Naive thymus-derived CD4-positive, alpha-beta T cell (primary cell): ENCODE results near the gene MRGPRF. TPM values are rescaled to one million over a fixed set of nuclear protein-coding genes. Genes with fewer than 3 reads are reported as not detected.
A peak's percentile ranks its signal among the peaks of the same experiment; 100 is the strongest.

ENCODE experiments used
- ATAC-seq: fragments of 150-1000 bp; cut with Tn5 transposase; 2 replicates; pipeline ENCODE4 v1.10.0; 2021; ENCODE audit warnings: mild to moderate bottlenecking, moderate library complexity
- CTCF ChIA-PET: fragments of 350-600 bp; sonication (Branson Sonifier 250); formaldehyde crosslinking; loops from one replicate; lab custom pipeline; 2021; ENCODE audit warnings: antibody characterized with exemption; lab: Charles Lee
- POLR2A ChIA-PET: fragments of 350-600 bp; sonication (Branson Sonifier 250); formaldehyde crosslinking; loops from one replicate; lab custom pipeline; 2021; ENCODE audit warnings: antibody characterized with exemption, inconsistent platforms; lab: Charles Lee
- DNase-seq, 9 donors: peaks; one replicate each; pipeline versions ENCODE4 v3.0.0 to v3.0.0-alpha.2; 2020 to 2022; ENCODE audit warnings: mixed read lengths in 1 of 9
- H3K27ac ChIP-seq: one replicate; pipeline ENCODE4 v1.7.0; 2013; ENCODE audit warnings: mild to moderate bottlenecking, low read depth, low read length, moderate library complexity
- H3K27me3 ChIP-seq, 2 donors: one replicate each; pipeline ENCODE4 v1.7.0; 2013; ENCODE audit warnings: low read length in 2 of 2, mild to moderate bottlenecking in 2 of 2, moderate library complexity in 2 of 2; ENCODE audit not compliant: control insufficient read depth in 2 of 2, insufficient read depth in 2 of 2
- H3K36me3 ChIP-seq, 3 experiments: 1 replicate in 2 of 3; 2 replicates in 1 of 3; pipeline ENCODE4 v1.7.0; 2013; ENCODE audit warnings: low read length in 3 of 3, mild to moderate bottlenecking in 3 of 3, moderate library complexity in 1 of 3; ENCODE audit not compliant: insufficient read depth in 3 of 3, control insufficient read depth in 2 of 3
- H3K4me1 ChIP-seq, 2 donors: one replicate each; pipeline ENCODE4 v1.7.0; 2013; ENCODE audit warnings: low read length in 2 of 2, mild to moderate bottlenecking in 2 of 2, moderate library complexity in 1 of 2; ENCODE audit not compliant: control insufficient read depth in 2 of 2, insufficient read depth in 2 of 2
- H3K4me3 ChIP-seq: 2 replicates; pipeline ENCODE4 v1.7.0; 2013; ENCODE audit warnings: mild to moderate bottlenecking, low read length
- H3K9me3 ChIP-seq, 3 experiments: 1 replicate in 2 of 3; 2 replicates in 1 of 3; pipeline ENCODE4 v1.7.0; 2013; ENCODE audit warnings: low read length in 3 of 3; ENCODE audit not compliant: control insufficient read depth in 2 of 3
- H3K27ac Mint-ChIP-seq, 9 donors: one replicate each; pipeline ENCODE4 v1.8.0; 2020 to 2022; ENCODE audit warnings: mixed read lengths in 9 of 9, mild to moderate bottlenecking in 8 of 9, moderate library complexity in 5 of 9, inconsistent platforms in 2 of 9
- H3K27me3 Mint-ChIP-seq, 5 donors: one replicate each; pipeline ENCODE4 v1.8.0; 2021 to 2022; ENCODE audit warnings: mixed read lengths in 5 of 5, mild to moderate bottlenecking in 1 of 5
- H3K36me3 Mint-ChIP-seq, 5 donors: one replicate each; pipeline ENCODE4 v1.8.0; 2020 to 2022; ENCODE audit warnings: mixed read lengths in 5 of 5, mild to moderate bottlenecking in 3 of 5, inconsistent platforms in 1 of 5
- H3K4me1 Mint-ChIP-seq, 7 donors: one replicate each; pipeline ENCODE4 v1.8.0; 2020 to 2022; ENCODE audit warnings: mixed read lengths in 7 of 7, mild to moderate bottlenecking in 3 of 7, inconsistent platforms in 1 of 7
- H3K4me3 Mint-ChIP-seq, 10 donors: one replicate each; pipeline ENCODE4 v1.8.0; 2020 to 2022; ENCODE audit warnings: mild to moderate bottlenecking in 10 of 10, mixed read lengths in 10 of 10, moderate library complexity in 6 of 10, inconsistent platforms in 2 of 10
- H3K9me3 Mint-ChIP-seq, 11 donors: one replicate each; pipeline ENCODE4 v1.8.0; 2020 to 2022; ENCODE audit warnings: mixed read lengths in 11 of 11, mild to moderate bottlenecking in 4 of 11, inconsistent platforms in 1 of 11, moderate library complexity in 1 of 11
- intact Hi-C, 2 donors: fragments of 100-400 bp; cut with micrococcal nuclease; formaldehyde crosslinking; loops; one replicate each; pipeline ENCODE4 v1.15.1; 2023
- polyA plus RNA-seq, 2 donors: library from polyadenylated mRNA; unstranded; fragments of 300-500 nt; fragmentation: Illumina TruSeq; gene quantifications; one replicate each; pipeline ENCODE4 v1.2.3, GENCODE V29; 2021
- total RNA-seq, 6 experiments: library from RNA in 5 of 6; stranded (reverse) in 5 of 6; gene quantifications; 1 replicate in 5 of 6; 2 replicates in 1 of 6; pipeline ENCODE4 v1.2.3 and lab custom pipeline; 2021 to 2026

The MRGPRF gene
- total and polyA plus RNA-seq, 7 experiments from 2014 or later = not detected

DNA sequence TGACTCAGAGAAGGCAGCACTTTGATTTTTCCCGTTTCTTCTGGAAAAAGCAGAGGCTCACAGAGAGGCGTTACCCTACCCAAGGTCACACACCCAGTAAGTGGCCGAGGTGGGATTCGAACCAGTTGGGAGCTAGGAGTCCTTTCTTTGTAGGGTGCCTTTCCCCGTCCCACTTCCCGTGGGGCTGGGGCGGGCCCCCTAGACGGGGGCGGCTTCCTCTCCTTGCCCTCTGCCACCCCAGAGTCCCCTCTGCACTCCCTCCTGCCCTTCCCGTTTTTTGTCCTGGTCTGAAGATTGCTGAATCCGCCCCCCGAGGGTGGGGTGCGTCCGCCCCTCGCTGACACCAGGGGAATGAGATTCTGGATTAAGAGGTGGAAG is 36.4 kb upstream of the MRGPRF start:
- peaks cover 4 to 35% (median 28%) of the 10 kb centered on the region in 7 donors for H3K4me1 Mint-ChIP-seq
- peak overlapping the region; percentile 98 for H3K27ac ChIP-seq
- H3K27ac Mint-ChIP-seq = peak overlapping the region; percentile 82 to 94 (median 89)
- H3K4me3 ChIP-seq = peak overlapping the region; percentile 85
- H3K36me3 Mint-ChIP-seq = peaks cover 0 to 4% (median 0%) of the 10 kb centered on the region in 5 donors
- H3K9me3 Mint-ChIP-seq = no peaks in the 10 kb centered on the region
- intact Hi-C loops = loop anchor here (2.0 to 5.0 kb wide), 5 partner anchors 39 to 1221 kb away; partner anchors contain the start of genes CPT1A (in 1 of the 2), NDUFS8 (in 1 of the 2), PPFIA1 (in 1 of the 2) and PPP6R3 (in 1 of the 2)
- no peak for ATAC-seq
- peaks cover 0 to 12% (median 0%) of the 10 kb centered on the region in 3 experiments for H3K36me3 ChIP-seq
- peak overlapping the region; percentile 75 to 86 (median 82) for H3K4me3 Mint-ChIP-seq
- peaks cover 12 to 16% of the 10 kb centered on the region in 2 donors for H3K4me1 ChIP-seq
- no peaks in the 10 kb centered on the region for H3K9me3 ChIP-seq
- DNase-seq = peak in 5 of 9 donors; percentile 9 to 26 (median 20)
- H3K27me3 ChIP-seq = no peaks in the 10 kb centered on the region
- CTCF ChIA-PET = no interaction called here
- H3K27me3 Mint-ChIP-seq = peaks cover 0 to 22% (median 0%) of the 10 kb centered on the region in 5 donors
- POLR2A ChIA-PET = interaction anchor here (0.7 kb wide), 2 partner anchors 102 to 247 kb away, joined by 3 to 4 read pairs; no protein-coding TSS in a partner anchor

DNA sequence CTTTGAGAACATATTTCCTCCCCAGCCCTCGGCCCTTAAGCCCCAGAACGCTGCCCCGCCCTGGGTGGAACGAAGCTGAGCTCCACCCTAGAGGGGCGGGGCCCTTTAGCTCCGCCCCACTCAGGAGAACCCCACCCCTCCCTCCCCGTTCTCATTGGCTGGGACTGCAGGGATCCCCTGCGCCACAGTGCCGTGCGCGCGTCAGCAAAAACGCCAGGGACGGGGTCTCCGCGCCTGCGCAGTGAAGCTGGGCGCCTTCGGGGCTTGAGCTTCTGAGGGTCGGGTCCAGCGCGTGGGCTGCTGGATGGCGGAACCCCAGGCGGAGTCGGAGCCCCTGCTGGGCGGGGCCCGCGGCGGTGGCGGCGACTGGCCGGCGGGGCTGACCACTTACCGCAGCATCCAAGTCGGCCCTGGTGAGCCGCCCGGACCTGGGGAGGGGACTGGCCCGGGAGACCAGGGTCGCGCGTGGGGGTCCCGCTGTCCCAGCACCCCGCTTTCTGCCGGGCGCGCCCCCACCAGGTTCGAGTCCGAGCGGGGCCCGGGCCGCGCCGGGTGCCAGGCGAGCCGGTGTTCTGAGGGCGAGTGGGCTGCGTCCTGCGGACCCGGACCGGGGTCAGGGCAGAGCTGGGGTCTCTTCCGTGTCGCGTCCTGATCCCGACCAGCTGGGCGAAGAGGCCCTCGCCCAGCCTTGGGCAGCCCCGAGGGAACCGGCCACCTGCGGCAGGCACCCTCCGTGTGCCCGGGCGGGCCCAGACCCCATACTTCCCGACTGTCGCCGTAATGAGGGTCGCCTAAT is 35.8 kb upstream of the MRGPRF start, which contains the start of gene TPCN2:
TPCN2 (plus strand) TSS at position 239 of the 796 bp plus-strand sequence; CDS start at position 305, 66 bp downstream.
- no peaks in the 10 kb centered on the region for H3K9me3 ChIP-seq
- DNase-seq (peak; percentile 87 to 93 (median 91)), ATAC-seq (peak; percentile 99)
- H3K27me3 ChIP-seq = no peaks in the 10 kb centered on the region
- H3K9me3 Mint-ChIP-seq = no peaks in the 10 kb centered on the region
- peak within 1 kb of the TSS; percentile 98 for H3K27ac ChIP-seq
- peaks cover 0 to 27% (median 0%) of the 10 kb centered on the region in 5 donors for H3K27me3 Mint-ChIP-seq
- intact Hi-C loops = loop anchor here (1.0 to 5.0 kb wide), 12 partner anchors 40 to 1222 kb away; partner anchors contain the start of genes LTO1 (in 2 of the 2), TESMIN (in 2 of the 2), CPT1A (in 1 of the 2) and IGHMBP2 (in 1 of the 2)
- ChIA-PET POLR2A (interaction anchor here (0.7 to 0.9 kb wide), 3 partner anchors 12 to 263 kb away, joined by 3 to 4 read pairs (median 3); no protein-coding TSS in a partner anchor), CTCF (no interaction called here)
- H3K36me3 ChIP-seq = peaks cover 0 to 6% (median 0%) of the 10 kb centered on the region in 3 experiments
- peak within 1 kb of the TSS; percentile 82 to 94 (median 89) for H3K27ac Mint-ChIP-seq
- peaks cover 4 to 35% (median 29%) of the 10 kb centered on the region in 7 donors for H3K4me1 Mint-ChIP-seq
- peak within 1 kb of the TSS; percentile 85 for H3K4me3 ChIP-seq
- no peaks in the 10 kb centered on the region for H3K36me3 Mint-ChIP-seq
- H3K4me3 Mint-ChIP-seq = peak within 1 kb of the TSS; percentile 75 to 87 (median 82)
- peaks cover 12 to 16% of the 10 kb centered on the region in 2 donors for H3K4me1 ChIP-seq

DNA sequence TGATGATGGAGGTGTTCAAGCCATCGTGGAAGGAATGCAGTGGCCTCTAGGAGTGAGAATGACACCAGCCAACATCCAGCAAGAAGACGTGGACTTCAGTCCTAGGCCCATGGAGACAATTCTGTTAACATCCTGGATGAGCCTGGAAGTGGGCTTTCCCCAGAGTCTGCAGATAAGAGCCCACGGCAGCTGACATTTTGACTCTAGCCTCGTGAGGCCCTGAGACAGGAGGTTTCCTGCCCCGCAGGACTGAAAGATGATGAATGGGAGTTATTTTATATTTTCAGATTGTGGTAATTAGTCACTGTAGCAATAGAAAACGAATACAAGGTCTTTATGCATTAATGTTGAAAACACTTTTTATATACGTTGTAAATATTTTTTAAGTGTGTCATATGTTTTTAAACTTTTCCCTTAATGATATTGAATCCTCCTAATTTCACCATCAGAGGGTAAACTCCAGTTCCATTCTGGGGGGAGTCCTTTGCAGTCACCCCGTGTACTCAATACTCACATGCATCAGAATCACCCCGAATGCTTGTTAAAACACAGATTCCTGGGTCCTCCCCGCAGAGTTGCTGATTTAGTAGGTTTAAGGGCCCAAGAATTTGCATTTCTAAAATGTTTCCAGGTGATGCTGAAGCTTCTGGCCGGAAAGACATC is 35.1 kb upstream of the MRGPRF start:
- intact Hi-C loops = loop anchor here (1.0 to 5.0 kb wide), 12 partner anchors 41 to 1223 kb away; partner anchors contain the start of genes LTO1 (in 2 of the 2), TESMIN (in 2 of the 2), CPT1A (in 1 of the 2) and IGHMBP2 (in 1 of the 2)
- ATAC-seq = peak; percentile 10
- CTCF ChIA-PET = no interaction called here
- no peaks in the 10 kb centered on the region for H3K36me3 Mint-ChIP-seq
- no peak for DNase-seq
- peak overlapping the region; percentile 98 for H3K27ac ChIP-seq
- peak overlapping the region in 8 of 9 donors; percentile 55 to 91 (median 84) for H3K27ac Mint-ChIP-seq
- peak overlapping the region; percentile 85 for H3K4me3 ChIP-seq
- H3K9me3 Mint-ChIP-seq = no peaks in the 10 kb centered on the region
- H3K4me3 Mint-ChIP-seq = peak overlapping the region; percentile 62 to 87 (median 80)
- H3K4me1 ChIP-seq = peaks cover 12 to 16% of the 10 kb centered on the region in 2 donors
- peaks cover 4 to 35% (median 29%) of the 10 kb centered on the region in 7 donors for H3K4me1 Mint-ChIP-seq
- H3K27me3 ChIP-seq = no peaks in the 10 kb centered on the region
- POLR2A ChIA-PET = interaction anchor here (0.7 to 1.5 kb wide), 3 partner anchors 9 to 264 kb away, joined by 3 read pairs; no protein-coding TSS in a partner anchor
- peaks cover 0 to 5% (median 0%) of the 10 kb centered on the region in 3 experiments for H3K36me3 ChIP-seq
- H3K9me3 ChIP-seq = no peaks in the 10 kb centered on the region
- peaks cover 0 to 27% (median 0%) of the 10 kb centered on the region in 5 donors for H3K27me3 Mint-ChIP-seq

DNA sequence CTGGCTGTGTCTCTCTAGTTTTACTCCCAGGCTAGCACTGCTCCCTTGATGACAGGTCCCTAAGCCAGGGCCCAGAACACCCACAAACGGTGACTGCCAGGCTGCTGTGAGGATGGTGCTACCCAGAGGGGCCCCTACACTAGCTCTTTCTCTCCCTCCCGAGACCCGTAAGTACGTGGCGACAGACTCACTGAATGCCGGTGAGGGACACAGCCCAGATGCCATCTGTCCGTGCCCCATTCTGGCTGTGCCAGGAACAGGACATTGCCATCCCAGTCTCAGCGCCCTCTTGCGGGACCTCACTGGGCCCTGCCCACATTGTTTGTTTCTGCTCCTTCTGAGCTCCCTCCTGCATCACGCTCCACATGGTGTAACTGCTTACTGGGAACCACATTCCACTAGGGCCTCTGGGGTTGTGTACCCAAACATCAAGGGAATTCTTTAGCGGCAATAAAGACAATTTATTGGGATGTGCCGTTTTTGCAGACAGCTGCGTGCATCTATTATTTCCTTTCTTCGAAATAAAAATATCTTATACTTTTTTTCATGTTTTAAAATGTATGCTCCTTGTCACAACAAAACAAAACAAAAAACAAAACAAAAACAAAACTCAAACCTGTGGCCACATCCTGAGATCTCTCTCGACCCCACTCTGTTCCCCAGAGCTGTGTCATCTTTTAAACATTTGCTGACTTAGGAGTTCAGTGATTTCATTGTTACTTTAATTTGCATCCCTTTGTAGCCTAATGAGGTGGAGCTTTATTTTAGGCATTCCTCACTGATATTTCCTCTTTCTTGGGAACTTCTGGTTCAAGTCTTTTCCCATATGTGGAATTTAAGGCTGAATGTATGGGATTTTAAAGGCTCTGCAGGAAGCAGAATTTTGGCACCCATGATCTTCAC is 31.3 kb upstream of the MRGPRF start:
- intact Hi-C loops = loop anchor here in 1 of 2 donors (5.0 kb wide), 1 partner anchor 202 kb away; the partner anchor contains the start of gene CPT1A

DNA sequence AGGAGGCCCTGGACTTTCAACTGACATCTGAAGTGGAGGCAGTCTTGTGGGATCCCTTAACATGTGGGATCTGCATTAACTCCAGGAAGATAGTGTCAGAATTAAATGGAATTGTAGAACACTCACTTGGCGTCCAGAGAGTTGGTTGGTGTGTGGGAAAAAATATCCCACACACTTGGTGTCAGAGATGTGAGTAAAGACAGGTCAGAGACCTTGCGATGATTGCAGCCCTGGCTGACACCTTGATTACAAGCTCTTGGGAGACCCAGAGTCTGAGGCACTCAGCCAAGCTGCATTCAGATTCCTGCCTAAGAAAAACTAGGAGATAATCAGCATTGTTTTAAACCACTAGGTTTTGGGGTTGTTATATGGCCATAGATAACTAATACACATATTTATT is 28.5 kb upstream of the MRGPRF start:
- Histone ChIP-seq H3K27ac (no peak overlapping the region), H3K4me1 (no peaks in the 10 kb centered on the region), H3K36me3 (no peaks in the 10 kb centered on the region), H3K27me3 (no peaks in the 10 kb centered on the region), H3K4me3 (no peak overlapping the region), H3K9me3 (no peaks in the 10 kb centered on the region)
- POLR2A ChIA-PET = interaction anchor here (0.7 kb wide), 1 partner anchor 296 kb away, joined by 3 read pairs; no protein-coding TSS in a partner anchor
- no peaks in the 10 kb centered on the region for H3K9me3 Mint-ChIP-seq
- H3K36me3 Mint-ChIP-seq = no peaks in the 10 kb centered on the region
- peaks cover 0 to 20% (median 4%) of the 10 kb centered on the region in 5 donors for H3K27me3 Mint-ChIP-seq
- no peak overlapping the region for H3K4me3 Mint-ChIP-seq
- no peak for ATAC-seq
- CTCF ChIA-PET = no interaction called here
- no peak overlapping the region for H3K27ac Mint-ChIP-seq
- intact Hi-C loops = no loop called here
- peaks cover 0 to 10% (median 0%) of the 10 kb centered on the region in 7 donors for H3K4me1 Mint-ChIP-seq
- no peak for DNase-seq

More for the DNA sequence above, 31.3 kb upstream of the MRGPRF start:
- Histone ChIP-seq H3K36me3 (peaks cover 0 to 5% (median 0%) of the 10 kb centered on the region in 3 experiments), H3K9me3 (no peaks in the 10 kb centered on the region), H3K4me3 (no peak overlapping the region), H3K4me1 (peaks cover 6 to 8% of the 10 kb centered on the region in 2 donors), H3K27me3 (no peaks in the 10 kb centered on the region), H3K27ac (no peak overlapping the region)
- Mint-ChIP-seq H3K4me1 (peaks cover 0 to 19% (median 4%) of the 10 kb centered on the region in 7 donors), H3K9me3 (no peaks in the 10 kb centered on the region), H3K36me3 (no peaks in the 10 kb centered on the region), H3K4me3 (no peak overlapping the region), H3K27me3 (peaks cover 0 to 27% (median 4%) of the 10 kb centered on the region in 5 donors), H3K27ac (no peak overlapping the region)
- ATAC-seq (no peak), DNase-seq (no peak)
- CTCF ChIA-PET = no interaction called here
- POLR2A ChIA-PET = no interaction called here
